H1 (cell line): Measurements from ENCODE around the gene CNIH3. TPM values are rescaled to one million over a fixed set of nuclear protein-coding genes. Genes with fewer than 3 reads are reported as not detected.

Experiments used
- CTCF ChIA-PET: fragments of 300-600 bp; sonication (Branson Sonifier 250); formaldehyde crosslinking; loops from one replicate; lab custom pipeline; 2021; ENCODE audit not compliant: partially characterized antibody; lab: Charles Lee
- POLR2A ChIA-PET: fragments of 300-600 bp; sonication (Branson Sonifier 250); formaldehyde crosslinking; loops from one replicate; lab custom pipeline; 2021; ENCODE audit warnings: inconsistent platforms; ENCODE audit not compliant: partially characterized antibody; lab: Charles Lee
- DNase-seq, 2 experiments: peaks; one replicate each; pipeline versions ENCODE4 v3.0.0 to v3.0.0-alpha.2; 2010 to 2022; ENCODE audit warnings: low spot score in 2 of 2, low read depth in 1 of 2, mixed read lengths in 1 of 2
- FAIRE-seq: peaks from 2 replicates; lab custom pipeline; 2011; peaks lifted over from hg19 to GRCh38; lab: Jason Lieb, UNC
- H2AFZ ChIP-seq: 2 replicates; pipeline ENCODE4 v1.8.1; 2012; ENCODE audit warnings: low read length, inconsistent platforms
- H2AK5ac ChIP-seq: 2 replicates; pipeline ENCODE4 v1.6.1; 2013; ENCODE audit warnings: low read depth, low read length
- H2BK120ac ChIP-seq: replicated peaks from 2 replicates; pipeline ENCODE3; 2013; ENCODE audit warnings: low read depth, low read length, inconsistent platforms
- H2BK12ac ChIP-seq: 2 replicates; pipeline ENCODE4 v1.6.1; 2013; ENCODE audit warnings: low read depth, low read length
- H2BK15ac ChIP-seq: 2 replicates; pipeline ENCODE4 v1.6.1; 2013; ENCODE audit warnings: low read length
- H2BK20ac ChIP-seq: 2 replicates; pipeline ENCODE4 v1.6.1; 2013; ENCODE audit warnings: low read length
- H2BK5ac ChIP-seq: 2 replicates; pipeline ENCODE4 v1.6.1; 2013; ENCODE audit warnings: low read depth, low read length
- H3K14ac ChIP-seq: 2 replicates; pipeline ENCODE4 v1.6.1; 2013; ENCODE audit warnings: inconsistent platforms; ENCODE audit not compliant: insufficient read length
- H3K18ac ChIP-seq: 2 replicates; pipeline ENCODE4 v1.6.1; 2013; ENCODE audit warnings: low read length; ENCODE audit errors: extremely low read depth
- H3K23ac ChIP-seq: 2 replicates; pipeline ENCODE4 v1.6.1; 2013; ENCODE audit warnings: inconsistent platforms; ENCODE audit not compliant: insufficient read length
- H3K23me2 ChIP-seq: 2 replicates; pipeline ENCODE4 v1.6.1; 2013; ENCODE audit warnings: low read depth, low read length
- H3K27ac ChIP-seq: 2 replicates; pipeline ENCODE4 v1.6.1; 2011; ENCODE audit warnings: low read depth, low read length, inconsistent platforms
- H3K27me3 ChIP-seq, 4 experiments: replicated peaks in 1 of 4; 1 replicate in 1 of 4; 2 replicates in 3 of 4; pipeline versions ENCODE4 v1.6.1 to v1.8.1; 2011 to 2013; ENCODE audit warnings: low read length in 3 of 4, mild to moderate bottlenecking in 3 of 4, inconsistent platforms in 2 of 4, mixed read lengths in 2 of 4, moderate library complexity in 1 of 4; ENCODE audit not compliant: control insufficient read depth in 3 of 4, insufficient read depth in 3 of 4; ENCODE audit errors: extremely low read depth in 1 of 4
- H3K36me3 ChIP-seq, 4 experiments: 2 replicates each; pipeline versions ENCODE4 v1.6.1 to v1.8.1; 2011 to 2013; ENCODE audit warnings: mild to moderate bottlenecking in 4 of 4, low read length in 3 of 4, moderate library complexity in 2 of 4, control low read depth in 1 of 4, inconsistent platforms in 1 of 4; ENCODE audit not compliant: insufficient read depth in 4 of 4, control insufficient read depth in 2 of 4
- H3K4ac ChIP-seq: replicated peaks from 2 replicates; pipeline ENCODE3; 2013; ENCODE audit warnings: low read length, low read depth, mixed read lengths, inconsistent platforms; ENCODE audit not compliant: insufficient read length
- H3K4me1 ChIP-seq, 4 experiments: replicated peaks in 1 of 4; 1 replicate in 1 of 4; 2 replicates in 3 of 4; pipeline versions ENCODE4 v1.6.1 to v1.8.1; 2011 to 2013; ENCODE audit warnings: low read length in 3 of 4, inconsistent platforms in 2 of 4, mixed read lengths in 1 of 4; ENCODE audit not compliant: insufficient read depth in 4 of 4, control insufficient read depth in 3 of 4
- H3K4me2 ChIP-seq, 2 experiments: 2 replicates each; pipeline versions ENCODE4 v1.6.1 to v1.8.1; 2011 to 2013; ENCODE audit warnings: low read depth in 2 of 2, low read length in 2 of 2, control low read depth in 1 of 2, inconsistent platforms in 1 of 2, mild to moderate bottlenecking in 1 of 2; ENCODE audit not compliant: insufficient read depth in 1 of 2
- H3K4me3 ChIP-seq, 4 experiments: fragments of 200-600, 300-600 bp in 1 of 4; sonication (generic), shearing (Covaris generic), sonication (Bioruptor Twin) in 1 of 4; 2 replicates each; pipeline versions ENCODE4 v1.5.1 to v1.8.1; 2011 to 2016; ENCODE audit warnings: low read length in 4 of 4, low read depth in 3 of 4, control low read depth in 2 of 4, inconsistent platforms in 2 of 4, mild to moderate bottlenecking in 2 of 4, mixed read lengths in 1 of 4, moderate library complexity in 1 of 4; ENCODE audit not compliant: insufficient read depth in 2 of 4; ENCODE audit errors: extremely low read depth in 1 of 4
- H3K56ac ChIP-seq: replicated peaks from 2 replicates; pipeline ENCODE3; 2013; ENCODE audit warnings: low read depth, mild to moderate bottlenecking, mixed read lengths, low read length, inconsistent platforms; ENCODE audit not compliant: insufficient read length
- H3K79me1 ChIP-seq: 2 replicates; pipeline ENCODE4 v1.6.1; 2013; ENCODE audit warnings: low read depth, low read length, control low read depth
- H3K79me2 ChIP-seq, 2 experiments: 2 replicates each; pipeline versions ENCODE4 v1.6.1 to v1.8.1; 2012 to 2013; ENCODE audit warnings: low read length in 2 of 2, mild to moderate bottlenecking in 2 of 2, inconsistent platforms in 1 of 2; ENCODE audit not compliant: insufficient read depth in 2 of 2, control insufficient read depth in 1 of 2
- H3K9ac ChIP-seq, 4 experiments: replicated peaks in 1 of 4; 1 replicate in 1 of 4; 2 replicates in 3 of 4; pipeline versions ENCODE4 v1.6.1 to v1.8.1; 2011 to 2013; ENCODE audit warnings: low read depth in 3 of 4, low read length in 3 of 4, control low read depth in 2 of 4, mild to moderate bottlenecking in 2 of 4, moderate library complexity in 2 of 4, inconsistent platforms in 1 of 4; ENCODE audit errors: extremely low read depth in 1 of 4
- H3K9me3 ChIP-seq, 2 experiments: 2 replicates each; pipeline versions ENCODE4 v1.6.1 to v1.8.1; 2012 to 2013; ENCODE audit warnings: mild to moderate bottlenecking in 2 of 2, moderate library complexity in 2 of 2, control low read depth in 1 of 2, inconsistent platforms in 1 of 2, low read depth in 1 of 2, low read length in 1 of 2, mixed read lengths in 1 of 2; ENCODE audit not compliant: insufficient read depth in 2 of 2
- H4K20me1 ChIP-seq, 2 experiments: replicated peaks in 1 of 2; 2 replicates each; pipeline versions ENCODE3 to v1.8.1; 2011 to 2013; ENCODE audit warnings: inconsistent platforms in 2 of 2, low read length in 2 of 2, mild to moderate bottlenecking in 1 of 2; ENCODE audit not compliant: insufficient read depth in 2 of 2, control insufficient read depth in 1 of 2
- H4K5ac ChIP-seq: 2 replicates; pipeline ENCODE4 v1.6.1; 2013; ENCODE audit warnings: low read length, low read depth, mixed read lengths, inconsistent platforms; ENCODE audit not compliant: insufficient read length
- H4K8ac ChIP-seq: 2 replicates; pipeline ENCODE4 v1.8.0; 2013; ENCODE audit warnings: mild to moderate bottlenecking, moderate library complexity, low read length, inconsistent platforms; ENCODE audit not compliant: insufficient read depth; ENCODE audit errors: extremely low read depth
- H4K91ac ChIP-seq: replicated peaks from 2 replicates; pipeline ENCODE3; 2013; ENCODE audit warnings: low read length, mixed read lengths, inconsistent platforms; ENCODE audit not compliant: insufficient read length
- BACH1 ChIP-seq: IDR thresholded peaks from 2 replicates; pipeline ENCODE4 v1.6.1; 2012; ENCODE audit warnings: low read length, improper control_type of control experiment
- CHD2 ChIP-seq: IDR thresholded peaks from 2 replicates; pipeline ENCODE4 v1.6.1; 2012; ENCODE audit warnings: low read length, improper control_type of control experiment
- EP300 ChIP-seq, 2 experiments: IDR thresholded peaks; 1 replicate in 1 of 2; 2 replicates in 1 of 2; pipeline ENCODE4 v1.6.1; 2011 to 2012; ENCODE audit warnings: low read depth in 2 of 2, low read length in 2 of 2, mild to moderate bottlenecking in 2 of 2, borderline replicate concordance in 1 of 2, inconsistent platforms in 1 of 2, moderate library complexity in 1 of 2
- JUN ChIP-seq: IDR thresholded peaks from 2 replicates; pipeline ENCODE4 v1.6.1; 2011; ENCODE audit warnings: low read depth, mild to moderate bottlenecking, improper control_type of control experiment, low read length
- MAX ChIP-seq: IDR thresholded peaks from 2 replicates; pipeline ENCODE4 v1.6.1; 2012; ENCODE audit warnings: inconsistent platforms
- RFX5 ChIP-seq: IDR thresholded peaks from 2 replicates; pipeline ENCODE4 v1.6.1; 2011; ENCODE audit warnings: low read depth, low read length, improper control_type of control experiment, borderline replicate concordance
- TCF12 ChIP-seq: IDR thresholded peaks from 2 replicates; pipeline ENCODE4 v1.6.1; 2011; ENCODE audit warnings: low read depth, mild to moderate bottlenecking, low read length
- WGBS, 2 experiments: shearing (Covaris generic) in 1 of 2; methylation state at CpG; one replicate each; pipeline versions ENCODE4 v1.1.6 to v1.1.7; 2013 to 2015; ENCODE audit warnings: low lambda C conversion rate in 2 of 2, mixed read lengths in 2 of 2, inconsistent platforms in 1 of 2, low coverage in 1 of 2, missing lambda C conversion rate in 1 of 2; ENCODE audit not compliant: insufficient replicate concordance in 2 of 2, insufficient coverage in 1 of 2, insufficient read length in 1 of 2; ENCODE audit errors: extremely low coverage in 1 of 2, missing lambda C conversion rate in 1 of 2; 5-methylcytosine and 5-hydroxymethylcytosine counted together
- long read RNA-seq, 2 experiments: library from RNA in 1 of 2; library from capped mRNA in 1 of 2; stranded (forward); transcript quantifications; one replicate each; pipeline ENCODE4 v2.0.0, GENCODE V29; 2021; ENCODE audit warnings: inconsistent platforms in 1 of 2
- polyA minus RNA-seq, 3 experiments: library from RNA; depleted of rRNA, polyadenylated mRNA; stranded (reverse); fragments of >200 nt; gene quantifications; 1 replicate in 2 of 3; 2 replicates in 1 of 3; pipeline ENCODE4 v1.2.3, GENCODE V29; 2011
- polyA plus RNA-seq, 7 experiments: library from polyadenylated mRNA; depleted of rRNA in 3 of 7; stranded (reverse) in 5 of 7; unstranded in 2 of 7; fragments of >200 nt in 5 of 7; fragments of 200-250 nt in 2 of 7; gene quantifications; 1 replicate in 5 of 7; 2 replicates in 1 of 7; 4 replicates in 1 of 7; pipeline versions ENCODE4 v1.2.1 to v1.2.3, GENCODE V29; 2011 to 2013; ENCODE audit warnings: missing spikeins in 2 of 7, mixed read lengths in 2 of 7
- total RNA-seq: library from RNA; stranded (reverse); fragmentation: NEBNext Ultra II Directional; extraction: Animal tissue kit (Norgen Biotek cat#: 25700); gene quantifications from 2 replicates; pipeline ENCODE4 v1.2.1, GENCODE V29; 2021

CNIH3 gene
- 4.4 and 5.6 TPM in 2 replicates for total RNA-seq
- 2.8 and 3.7 TPM in 2 replicates for polyA plus RNA-seq (2011; rRNA removed)
- polyA plus RNA-seq (2011; cell fraction: cytosol; rRNA removed) = 3.0 TPM
- polyA plus RNA-seq (2011; cell fraction: nucleus; rRNA removed) = 3.4 TPM
- polyA plus RNA-seq (2012, experiment 1 of 2) = 4.1 to 5.5 TPM (median 4.6 TPM) in 4 replicates
- polyA plus RNA-seq (2012, experiment 2 of 2) = 3.9 TPM
- polyA plus RNA-seq (2013, experiment 1 of 2) = 3.9 TPM
- 4.7 TPM for polyA plus RNA-seq (2013, experiment 2 of 2)
- polyA minus RNA-seq (2011; rRNA and poly(A)+ RNA removed) = 6.8 and 9.8 TPM in 2 replicates
- 3.7 TPM for polyA minus RNA-seq (2011; cell fraction: cytosol; rRNA and poly(A)+ RNA removed)
- 9.7 TPM for polyA minus RNA-seq (2011; cell fraction: nucleus; rRNA and poly(A)+ RNA removed)
- long read RNA-seq, experiment 1, partial matches to known transcripts = 1 of 8 reads
- long read RNA-seq, experiment 1, other reads (novel, unspliced or antisense) = 6 of 8 reads
- long read RNA-seq, experiment 2, partial matches to known transcripts = 0 of 4 reads
- long read RNA-seq, experiment 2, other reads (novel, unspliced or antisense) = 4 of 4 reads

GRCh38 chr1:224615861-224616755, at the start of gene CNIH3:
Gene CNIH3, plus strand, starts transcription at chr1:224616317. Its CDS starts 858 bp downstream, at chr1:224617175.
- ChIA-PET CTCF (interaction anchor here (0.7 to 2.4 kb wide), 11 partner anchors 10 to 307 kb away, joined by 3 to 13 read pairs (median 4); no protein-coding TSS in a partner anchor), POLR2A (interaction anchor here (0.6 to 3.1 kb wide), 6 partner anchors 8 to 1461 kb away, joined by 3 to 17 read pairs (median 4); no protein-coding TSS in a partner anchor)
- H3K79me1 ChIP-seq = no peaks in the 10 kb centered on the region
- 0 out of 2 replicates have a peak within 1 kb of the TSS, but pooled peaks have one; percentile 2 for H2AK5ac ChIP-seq
- H2BK5ac ChIP-seq = no peak within 1 kb of the TSS
- H2BK12ac ChIP-seq = peak within 1 kb of the TSS; percentile 68; the same call in 1 of the 2 replicates
- H3K56ac ChIP-seq = peak within 1 kb of the TSS; percentile 70
- peak within 1 kb of the TSS; percentile 20 for H4K91ac ChIP-seq
- H3K27me3 ChIP-seq = peaks cover 39 to 67% (median 55%) of the 10 kb centered on the region in 4 experiments
- no peak within 1 kb of the TSS for H4K5ac ChIP-seq
- no peaks in the 10 kb centered on the region for H3K79me2 ChIP-seq
- H3K18ac ChIP-seq = peak within 1 kb of the TSS; percentile 79
- no peak within 1 kb of the TSS; a peak in 1 of 7 replicates for H3K9ac ChIP-seq
- H3K9me3 ChIP-seq = no peaks in the 10 kb centered on the region; a peak in 1 of 4 replicates
- no peak within 1 kb of the TSS for H2BK120ac ChIP-seq
- H2BK15ac ChIP-seq = peak within 1 kb of the TSS; percentile 20; the same call in 1 of the 2 replicates
- H3K14ac ChIP-seq = no peak within 1 kb of the TSS
- 3% methylated on average over 67 of the region's 91 CpGs; no CpG with 5 or more reads in 1 of the 2 experiments for WGBS, 2 experiments
- FAIRE-seq (peak; percentile 55), DNase-seq (peak; percentile 53 to 89)
- H3K36me3 ChIP-seq = no peaks in the 10 kb centered on the region
- H3K4me1 ChIP-seq = peaks cover 0 to 15% (median 11%) of the 10 kb centered on the region in 4 experiments; a peak in 6 of 7 replicates
- H2AFZ ChIP-seq = peak within 1 kb of the TSS; percentile 31
- no peak within 1 kb of the TSS for H3K27ac ChIP-seq
- H3K4me2 ChIP-seq = peak within 1 kb of the TSS; percentile 92 to 96
- H3K23ac ChIP-seq = no peak within 1 kb of the TSS
- 0 out of 2 replicates have a peak within 1 kb of the TSS, but pooled peaks have one; percentile 66 for H2BK20ac ChIP-seq
- peak within 1 kb of the TSS; percentile 25 to 65 (median 54) for H3K4me3 ChIP-seq
- no peak within 1 kb of the TSS for H3K4ac ChIP-seq
- peak within 1 kb of the TSS; percentile 85 for H4K8ac ChIP-seq
- peaks cover 0 to 5% of the 10 kb centered on the region in 2 experiments for H4K20me1 ChIP-seq
- H3K23me2 ChIP-seq = peaks cover 22% of the 10 kb centered on the region
- TF ChIP-seq MAX (peak; percentile 100), CHD2 (peak; percentile 85), TCF12 (0 out of 2 replicates have a peak, but pooled peaks have one; percentile 42), JUN (no peak), EP300 (IDR thresholded peaks at IDR 0.05; ENCODE audit: borderline replicate concordance in 1 of 2, low read depth in 2 of 2, low read length in 2 of 2) (peak in 1 of 2 experiments; percentile 2; a peak in 1 of 3 replicates), RFX5 (no peak), BACH1 (no peak)
